PFSK-1 (cell line): ENCODE data around the gene GSK3A.

Experiments used
- FOXP2 ChIP-seq: optimal IDR thresholded peaks from 2 replicates; pipeline ENCODE3; 2011; ENCODE audit warnings: borderline replicate concordance, control low read depth, inconsistent platforms; ENCODE audit not compliant: insufficient read depth; ENCODE audit errors: extremely low read length, extremely low read depth
- POLR2AphosphoS5 ChIP-seq: IDR thresholded peaks from 2 replicates; pipeline ENCODE4 v1.6.1; 2012; ENCODE audit warnings: low read depth, mild to moderate bottlenecking, control low read depth, low read length, moderate library complexity
- REST ChIP-seq, 2 experiments: IDR thresholded peaks; 2 replicates each; pipeline versions ENCODE4 v1.6.1 to v1.8.0; 2011 to 2012; ENCODE audit warnings: low read depth in 2 of 2, low read length in 2 of 2, control low read depth in 1 of 2, inconsistent platforms in 1 of 2, mild to moderate bottlenecking in 1 of 2, moderate library complexity in 1 of 2; ENCODE audit not compliant: insufficient read depth in 1 of 2
- SIN3A ChIP-seq: IDR thresholded peaks from 2 replicates; pipeline ENCODE4 v1.6.1; 2012; ENCODE audit warnings: mild to moderate bottlenecking, low read length, moderate library complexity, borderline replicate concordance; ENCODE audit not compliant: insufficient read depth
- TAF1 ChIP-seq: IDR thresholded peaks from 2 replicates; pipeline ENCODE4 v1.6.1; 2012; ENCODE audit warnings: low read length, control low read depth, borderline replicate concordance; ENCODE audit not compliant: insufficient read depth

Gene GSK3A

GRCh38 chr19:42196011-42197001 is 46.1 kb downstream of the GSK3A start:
- TF ChIP-seq SIN3A (no peak), REST (IDR thresholded peaks at IDR 0.05; ENCODE audit: insufficient read depth in 1 of 2, low read depth in 2 of 2, low read length in 2 of 2) (no peak)

- no peak for TF ChIP-seq TAF1
- TF ChIP-seq SIN3A = no peak
- TF ChIP-seq FOXP2 = no peak
- TF ChIP-seq REST (IDR thresholded peaks at IDR 0.05; ENCODE audit: insufficient read depth in 1 of 2, low read depth in 2 of 2, low read length in 2 of 2) = no peak
- TF ChIP-seq POLR2AphosphoS5 = no peak
Observed at GRCh38 chr19:42193706-42194105, 48.7 kb downstream of the GSK3A start.

GRCh38 chr19:42193294-42193693 is 49.1 kb downstream of the GSK3A start:
- TF ChIP-seq SIN3A (no peak), TAF1 (no peak), FOXP2 (no peak), POLR2AphosphoS5 (no peak), REST (IDR thresholded peaks at IDR 0.05; ENCODE audit: insufficient read depth in 1 of 2, low read depth in 2 of 2, low read length in 2 of 2) (no peak)

GRCh38 chr19:42191855-42192254 is 50.5 kb downstream of the GSK3A start:
- TF ChIP-seq REST (IDR thresholded peaks at IDR 0.05; ENCODE audit: insufficient read depth in 1 of 2, low read depth in 2 of 2, low read length in 2 of 2) (no peak), FOXP2 (no peak), SIN3A (no peak), TAF1 (no peak), POLR2AphosphoS5 (no peak)

GRCh38 chr19:42191330-42191729 is 51.1 kb downstream of the GSK3A start:
- TF ChIP-seq SIN3A = no peak
- no peak for TF ChIP-seq FOXP2
- TF ChIP-seq REST (IDR thresholded peaks at IDR 0.05; ENCODE audit: insufficient read depth in 1 of 2, low read depth in 2 of 2, low read length in 2 of 2) = no peak
- TF ChIP-seq POLR2AphosphoS5 = no peak
- no peak for TF ChIP-seq TAF1
